CD4-positive, alpha-beta memory T cell (primary cell): Measurements from ENCODE around the gene OVOL3. TPM values are rescaled to one million over a fixed set of nuclear protein-coding genes. Genes with fewer than 3 reads are reported as not detected.

ENCODE experiments used
- CTCF ChIA-PET: fragments of 350-600 bp; sonication (Branson Sonifier 250); formaldehyde crosslinking; loops from one replicate; lab custom pipeline; 2021; ENCODE audit warnings: inconsistent platforms; ENCODE audit not compliant: partially characterized antibody; lab: Charles Lee
- POLR2A ChIA-PET: fragments of 350-600 bp; sonication (Branson Sonifier 250); formaldehyde crosslinking; loops from one replicate; lab custom pipeline; 2021; ENCODE audit not compliant: partially characterized antibody; lab: Charles Lee
- DNase-seq, 5 donors: peaks; one replicate each; pipeline versions ENCODE4 v3.0.0 to v3.0.0-alpha.2; 2020 to 2022; ENCODE audit warnings: mixed read lengths in 1 of 5
- H3K27ac ChIP-seq: one replicate; pipeline ENCODE4 v1.7.0; 2013; ENCODE audit warnings: low read depth, low read length
- H3K27me3 ChIP-seq: 2 replicates; pipeline ENCODE4 v1.7.0; 2013; ENCODE audit warnings: mild to moderate bottlenecking, low read length, moderate library complexity; ENCODE audit not compliant: insufficient read depth
- H3K36me3 ChIP-seq: 2 replicates; pipeline ENCODE4 v1.7.0; 2013; ENCODE audit warnings: mild to moderate bottlenecking, low read length, moderate library complexity; ENCODE audit not compliant: insufficient read depth
- H3K4me1 ChIP-seq: 2 replicates; pipeline ENCODE4 v1.7.0; 2013; ENCODE audit warnings: mild to moderate bottlenecking, low read length, moderate library complexity; ENCODE audit not compliant: insufficient read depth
- H3K4me3 ChIP-seq, 2 donors: one replicate each; pipeline ENCODE4 v1.7.0; 2013; ENCODE audit warnings: low read length in 2 of 2, mild to moderate bottlenecking in 1 of 2
- H3K9me3 ChIP-seq, 2 donors: one replicate each; pipeline ENCODE4 v1.7.0; 2013; ENCODE audit warnings: low read length in 2 of 2, control low read depth in 1 of 2; ENCODE audit not compliant: control insufficient read depth in 1 of 2
- H3K27ac Mint-ChIP-seq, 7 donors: one replicate each; pipeline ENCODE4 v1.8.0; 2020 to 2021; ENCODE audit warnings: mixed read lengths in 7 of 7, mild to moderate bottlenecking in 6 of 7, inconsistent platforms in 3 of 7, moderate library complexity in 3 of 7
- H3K27me3 Mint-ChIP-seq, 2 donors: one replicate each; pipeline ENCODE4 v1.8.0; 2020 to 2021; ENCODE audit warnings: mixed read lengths in 2 of 2
- H3K36me3 Mint-ChIP-seq, 2 donors: one replicate each; pipeline ENCODE4 v1.8.0; 2020 to 2021; ENCODE audit warnings: mixed read lengths in 2 of 2, inconsistent platforms in 1 of 2, mild to moderate bottlenecking in 1 of 2
- H3K4me1 Mint-ChIP-seq, 4 donors: one replicate each; pipeline ENCODE4 v1.8.0; 2020 to 2021; ENCODE audit warnings: mixed read lengths in 4 of 4, mild to moderate bottlenecking in 1 of 4
- H3K4me3 Mint-ChIP-seq, 8 donors: one replicate each; pipeline ENCODE4 v1.8.0; 2020 to 2021; ENCODE audit warnings: mixed read lengths in 8 of 8, mild to moderate bottlenecking in 7 of 8, moderate library complexity in 6 of 8, inconsistent platforms in 3 of 8
- H3K9me3 Mint-ChIP-seq, 8 donors: one replicate each; pipeline ENCODE4 v1.8.0; 2020 to 2021; ENCODE audit warnings: mixed read lengths in 8 of 8, mild to moderate bottlenecking in 5 of 8, inconsistent platforms in 3 of 8, moderate library complexity in 1 of 8
- intact Hi-C: fragments of 100-400 bp; cut with micrococcal nuclease; formaldehyde crosslinking; loops from one replicate; pipeline ENCODE4 v1.15.1; 2023
- polyA plus RNA-seq, 2 donors: library from polyadenylated mRNA; unstranded; fragments of 300-500 nt; fragmentation: Illumina TruSeq; gene quantifications; one replicate each; pipeline ENCODE4 v1.2.3, GENCODE V29; 2021
- total RNA-seq, 2 experiments: library from RNA; stranded (reverse); gene quantifications; one replicate each; pipeline ENCODE4 v1.2.3, GENCODE V29; 2021

Gene OVOL3
- total and polyA plus RNA-seq, 4 experiments from 2014 or later, result not detected

GRCh38 chr19:36151144-36152018 is 40.4 kb downstream of the OVOL3 start:
- no peaks in the 10 kb centered on the region for H3K9me3 ChIP-seq
- H3K4me1 ChIP-seq, result no peaks in the 10 kb centered on the region
- H3K4me3 ChIP-seq, result no peak overlapping the region
- no peaks in the 10 kb centered on the region for H3K9me3 Mint-ChIP-seq
- no peak overlapping the region for H3K4me3 Mint-ChIP-seq
- no peaks in the 10 kb centered on the region for H3K27me3 ChIP-seq
- ChIA-PET CTCF (interaction anchor here (1.1 to 1.2 kb wide), 2 partner anchors 18 to 24 kb away, joined by 3 to 4 read pairs; no protein-coding TSS in a partner anchor), POLR2A (interaction anchor here (0.8 kb wide), 1 partner anchor 23 kb away, joined by 3 read pairs; no protein-coding TSS in a partner anchor)
- intact Hi-C loops, result no loop called here
- peaks cover 41% of the 10 kb centered on the region for H3K36me3 ChIP-seq
- no peak overlapping the region for H3K27ac ChIP-seq
- peaks cover 0 to 8% (median 5%) of the 10 kb centered on the region in 4 donors for H3K4me1 Mint-ChIP-seq
- no peak for DNase-seq
- no peaks in the 10 kb centered on the region for H3K27me3 Mint-ChIP-seq
- H3K27ac Mint-ChIP-seq, result no peak overlapping the region
- H3K36me3 Mint-ChIP-seq, result peaks cover 30 to 43% of the 10 kb centered on the region in 2 donors

- Histone ChIP-seq H3K4me3 (no peak overlapping the region), H3K27ac (no peak overlapping the region), H3K9me3 (no peaks in the 10 kb centered on the region), H3K4me1 (no peaks in the 10 kb centered on the region), H3K36me3 (peaks cover 35% of the 10 kb centered on the region), H3K27me3 (no peaks in the 10 kb centered on the region)
- Mint-ChIP-seq H3K27ac (no peak overlapping the region), H3K4me3 (no peak overlapping the region), H3K27me3 (no peaks in the 10 kb centered on the region), H3K36me3 (peaks cover 24 to 38% of the 10 kb centered on the region in 2 donors), H3K4me1 (peaks cover 0 to 8% (median 3%) of the 10 kb centered on the region in 4 donors), H3K9me3 (no peaks in the 10 kb centered on the region)
- intact Hi-C loops, result no loop called here
- CTCF ChIA-PET, result no interaction called here
- no peak for DNase-seq
- POLR2A ChIA-PET, result no interaction called here
Observed at GRCh38 chr19:36152019-36152351, 41.0 kb downstream of the OVOL3 start.

GRCh38 chr19:36152352-36153091 is 41.6 kb downstream of the OVOL3 start, which contains the start of gene COX7A1:
Gene COX7A1 (minus strand): TSS chr19:36152447. CDS start chr19:36152407, 40 bp downstream.
- Mint-ChIP-seq H3K36me3 (peaks cover 21 to 35% of the 10 kb centered on the region in 2 donors), H3K4me3 (no peak within 1 kb of the TSS), H3K4me1 (peaks cover 0 to 8% (median under 1%) of the 10 kb centered on the region in 4 donors), H3K27me3 (no peaks in the 10 kb centered on the region), H3K27ac (no peak within 1 kb of the TSS), H3K9me3 (no peaks in the 10 kb centered on the region)
- Histone ChIP-seq H3K27me3 (no peaks in the 10 kb centered on the region), H3K27ac (no peak within 1 kb of the TSS), H3K4me3 (no peak within 1 kb of the TSS), H3K4me1 (no peaks in the 10 kb centered on the region), H3K9me3 (no peaks in the 10 kb centered on the region), H3K36me3 (peaks cover 31% of the 10 kb centered on the region)
- DNase-seq, result no peak
- ChIA-PET POLR2A (interaction anchor here (0.6 to 1.2 kb wide), 2 partner anchors 17 to 25 kb away, joined by 3 to 5 read pairs; no protein-coding TSS in a partner anchor), CTCF (interaction anchor here (1.0 to 1.8 kb wide), 2 partner anchors 10 to 25 kb away, joined by 5 to 7 read pairs; no protein-coding TSS in a partner anchor)
- intact Hi-C loops, result no loop called here

GRCh38 chr19:36153126-36153525 is 42.2 kb downstream of the OVOL3 start:
- no peaks in the 10 kb centered on the region for H3K9me3 Mint-ChIP-seq
- no peak for DNase-seq
- H3K27ac Mint-ChIP-seq, result no peak overlapping the region
- Histone ChIP-seq H3K9me3 (no peaks in the 10 kb centered on the region), H3K27ac (no peak overlapping the region), H3K36me3 (peaks cover 26% of the 10 kb centered on the region), H3K27me3 (no peaks in the 10 kb centered on the region), H3K4me3 (no peak overlapping the region), H3K4me1 (no peaks in the 10 kb centered on the region)
- CTCF ChIA-PET, result interaction anchor here (1.0 to 1.8 kb wide), 2 partner anchors 10 to 25 kb away, joined by 5 to 7 read pairs; no protein-coding TSS in a partner anchor
- H3K36me3 Mint-ChIP-seq, result peaks cover 18 to 30% of the 10 kb centered on the region in 2 donors
- H3K4me3 Mint-ChIP-seq, result no peak overlapping the region
- H3K27me3 Mint-ChIP-seq, result no peaks in the 10 kb centered on the region
- intact Hi-C loops, result no loop called here
- POLR2A ChIA-PET, result interaction anchor here (0.6 to 1.2 kb wide), 2 partner anchors 17 to 25 kb away, joined by 3 to 5 read pairs; no protein-coding TSS in a partner anchor
- peaks cover 0 to 7% (median 2%) of the 10 kb centered on the region in 4 donors for H3K4me1 Mint-ChIP-seq

- H3K4me3 Mint-ChIP-seq, result no peak overlapping the region
- Histone ChIP-seq H3K9me3 (no peaks in the 10 kb centered on the region), H3K36me3 (no peaks in the 10 kb centered on the region), H3K27ac (no peak overlapping the region), H3K4me3 (no peak overlapping the region), H3K27me3 (no peaks in the 10 kb centered on the region), H3K4me1 (no peaks in the 10 kb centered on the region)
- POLR2A ChIA-PET, result no interaction called here
- DNase-seq, result no peak
- H3K36me3 Mint-ChIP-seq, result peaks cover 0 to 7% of the 10 kb centered on the region in 2 donors
- H3K27me3 Mint-ChIP-seq, result no peaks in the 10 kb centered on the region
- CTCF ChIA-PET, result no interaction called here
- H3K9me3 Mint-ChIP-seq, result peaks cover 0 to 1% (median 0%) of the 10 kb centered on the region in 8 donors
- H3K4me1 Mint-ChIP-seq, result peaks cover 0 to 4% (median under 1%) of the 10 kb centered on the region in 4 donors
- peak overlapping the region in 2 of 7 donors; percentile 29 to 74 for H3K27ac Mint-ChIP-seq
- intact Hi-C loops, result no loop called here
Observed at GRCh38 chr19:36160821-36161596, 50.1 kb downstream of the OVOL3 start.
